ENCODE results near the gene NBAS.

NBAS gene

GRCh38 chr2:15243762-15244161 is 317.4 kb downstream of the NBAS start:
- H3K27me3 ChIP-seq (ENCODE audit: control insufficient read depth in 1 of 2, insufficient read depth in 2 of 2, low read length in 2 of 2): no peaks in the 10 kb centered on the region
- no peaks in the 10 kb centered on the region for H3K36me3 ChIP-seq (ENCODE audit: insufficient read depth, low read length)
- H3K27ac ChIP-seq (ENCODE audit: low read depth, low read length): no peak overlapping the region
- H3K4me3 ChIP-seq (ENCODE audit: low read depth in 1 of 2, low read length in 2 of 2): no peak overlapping the region
- H3K4me1 ChIP-seq (ENCODE audit: insufficient read depth, low read length): no peaks in the 10 kb centered on the region
- H3K9me3 ChIP-seq (ENCODE audit: low read length): no peaks in the 10 kb centered on the region
- H3K9ac ChIP-seq (ENCODE audit: low read length): no peak overlapping the region

GRCh38 chr2:15242936-15243461 is 318.1 kb downstream of the NBAS start:
- H3K9me3 ChIP-seq (ENCODE audit: low read length): no peaks in the 10 kb centered on the region

GRCh38 chr2:15241929-15242328 is 319.2 kb downstream of the NBAS start:
- Histone ChIP-seq H3K27me3 (ENCODE audit: control insufficient read depth in 1 of 2, insufficient read depth in 2 of 2, low read length in 2 of 2) (no peaks in the 10 kb centered on the region), H3K4me3 (ENCODE audit: low read depth in 1 of 2, low read length in 2 of 2) (no peak overlapping the region), H3K36me3 (ENCODE audit: insufficient read depth, low read length) (no peaks in the 10 kb centered on the region), H3K27ac (ENCODE audit: low read depth, low read length) (no peak overlapping the region), H3K9ac (ENCODE audit: low read length) (no peak overlapping the region), H3K4me1 (ENCODE audit: insufficient read depth, low read length) (no peaks in the 10 kb centered on the region), H3K9me3 (ENCODE audit: low read length) (no peaks in the 10 kb centered on the region)

More at GRCh38 chr2:15242936-15243461, 318.1 kb downstream of the NBAS start:
- no peak overlapping the region for H3K4me3 ChIP-seq (ENCODE audit: low read depth in 1 of 2, low read length in 2 of 2)
- H3K27ac ChIP-seq (ENCODE audit: low read depth, low read length): no peak overlapping the region
- H3K4me1 ChIP-seq (ENCODE audit: insufficient read depth, low read length): no peaks in the 10 kb centered on the region
- H3K36me3 ChIP-seq (ENCODE audit: insufficient read depth, low read length): no peaks in the 10 kb centered on the region
- no peaks in the 10 kb centered on the region for H3K27me3 ChIP-seq (ENCODE audit: control insufficient read depth in 1 of 2, insufficient read depth in 2 of 2, low read length in 2 of 2)
- H3K9ac ChIP-seq (ENCODE audit: low read length): no peak overlapping the region

- Histone ChIP-seq H3K9me3 (ENCODE audit: low read length) (no peaks in the 10 kb centered on the region), H3K4me1 (ENCODE audit: insufficient read depth, low read length) (no peaks in the 10 kb centered on the region), H3K9ac (ENCODE audit: low read length) (no peak overlapping the region), H3K27me3 (ENCODE audit: control insufficient read depth in 1 of 2, insufficient read depth in 2 of 2, low read length in 2 of 2) (no peaks in the 10 kb centered on the region), H3K36me3 (ENCODE audit: insufficient read depth, low read length) (no peaks in the 10 kb centered on the region), H3K27ac (ENCODE audit: low read depth, low read length) (no peak overlapping the region), H3K4me3 (ENCODE audit: low read depth in 1 of 2, low read length in 2 of 2) (no peak overlapping the region)
These were observed 319.9 kb downstream of the NBAS start for GRCh38 chr2:15241201-15241600.

GRCh38 chr2:15238028-15238427 is 323.1 kb downstream of the NBAS start:
- Histone ChIP-seq H3K27me3 (ENCODE audit: control insufficient read depth in 1 of 2, insufficient read depth in 2 of 2, low read length in 2 of 2) (no peaks in the 10 kb centered on the region), H3K27ac (ENCODE audit: low read depth, low read length) (no peak overlapping the region), H3K9ac (ENCODE audit: low read length) (no peak overlapping the region), H3K4me3 (ENCODE audit: low read depth in 1 of 2, low read length in 2 of 2) (no peak overlapping the region), H3K4me1 (ENCODE audit: insufficient read depth, low read length) (no peaks in the 10 kb centered on the region), H3K9me3 (ENCODE audit: low read length) (no peaks in the 10 kb centered on the region), H3K36me3 (ENCODE audit: insufficient read depth, low read length) (peaks cover 8% of the 10 kb centered on the region)

- no peaks in the 10 kb centered on the region for H3K4me1 ChIP-seq (ENCODE audit: insufficient read depth, low read length)
- no peak overlapping the region for H3K9ac ChIP-seq (ENCODE audit: low read length)
- H3K27me3 ChIP-seq (ENCODE audit: control insufficient read depth in 1 of 2, insufficient read depth in 2 of 2, low read length in 2 of 2): no peaks in the 10 kb centered on the region
- no peak overlapping the region for H3K4me3 ChIP-seq (ENCODE audit: low read depth in 1 of 2, low read length in 2 of 2)
- no peaks in the 10 kb centered on the region for H3K9me3 ChIP-seq (ENCODE audit: low read length)
- no peak overlapping the region for H3K27ac ChIP-seq (ENCODE audit: low read depth, low read length)
- peaks cover 14% of the 10 kb centered on the region for H3K36me3 ChIP-seq (ENCODE audit: insufficient read depth, low read length)
These were observed 330.4 kb downstream of the NBAS start for GRCh38 chr2:15230599-15231192.

GRCh38 chr2:15226661-15227060 is 334.5 kb downstream of the NBAS start:
- Histone ChIP-seq H3K4me1 (ENCODE audit: insufficient read depth, low read length) (no peaks in the 10 kb centered on the region), H3K36me3 (ENCODE audit: insufficient read depth, low read length) (no peaks in the 10 kb centered on the region), H3K27ac (ENCODE audit: low read depth, low read length) (no peak overlapping the region)

GRCh38 chr2:15225131-15225530 is 336.0 kb downstream of the NBAS start:
- no peaks in the 10 kb centered on the region for H3K4me1 ChIP-seq (ENCODE audit: insufficient read depth, low read length)
- no peaks in the 10 kb centered on the region for H3K9me3 ChIP-seq (ENCODE audit: low read length)
- H3K27me3 ChIP-seq (ENCODE audit: control insufficient read depth in 1 of 2, insufficient read depth in 2 of 2, low read length in 2 of 2): no peaks in the 10 kb centered on the region
- no peaks in the 10 kb centered on the region for H3K36me3 ChIP-seq (ENCODE audit: insufficient read depth, low read length)
- no peak overlapping the region for H3K4me3 ChIP-seq (ENCODE audit: low read depth in 1 of 2, low read length in 2 of 2)
- H3K9ac ChIP-seq (ENCODE audit: low read length): no peak overlapping the region
- H3K27ac ChIP-seq (ENCODE audit: low read depth, low read length): no peak overlapping the region

More at GRCh38 chr2:15226661-15227060, 334.5 kb downstream of the NBAS start:
- no peaks in the 10 kb centered on the region for H3K9me3 ChIP-seq (ENCODE audit: low read length)
- H3K4me3 ChIP-seq (ENCODE audit: low read depth in 1 of 2, low read length in 2 of 2): no peak overlapping the region
- H3K9ac ChIP-seq (ENCODE audit: low read length): no peak overlapping the region
- H3K27me3 ChIP-seq (ENCODE audit: control insufficient read depth in 1 of 2, insufficient read depth in 2 of 2, low read length in 2 of 2): no peaks in the 10 kb centered on the region

GRCh38 chr2:15224641-15225040 is 336.5 kb downstream of the NBAS start:
- Histone ChIP-seq H3K9ac (ENCODE audit: low read length) (no peak overlapping the region), H3K27me3 (ENCODE audit: control insufficient read depth in 1 of 2, insufficient read depth in 2 of 2, low read length in 2 of 2) (no peaks in the 10 kb centered on the region), H3K9me3 (ENCODE audit: low read length) (no peaks in the 10 kb centered on the region), H3K4me3 (ENCODE audit: low read depth in 1 of 2, low read length in 2 of 2) (no peak overlapping the region), H3K4me1 (ENCODE audit: insufficient read depth, low read length) (no peaks in the 10 kb centered on the region), H3K27ac (ENCODE audit: low read depth, low read length) (no peak overlapping the region), H3K36me3 (ENCODE audit: insufficient read depth, low read length) (no peaks in the 10 kb centered on the region)

GRCh38 chr2:15223887-15224286 is 337.2 kb downstream of the NBAS start:
- Histone ChIP-seq H3K9ac (ENCODE audit: low read length) (no peak overlapping the region), H3K9me3 (ENCODE audit: low read length) (no peaks in the 10 kb centered on the region), H3K36me3 (ENCODE audit: insufficient read depth, low read length) (no peaks in the 10 kb centered on the region), H3K4me3 (ENCODE audit: low read depth in 1 of 2, low read length in 2 of 2) (no peak overlapping the region), H3K27ac (ENCODE audit: low read depth, low read length) (no peak overlapping the region), H3K27me3 (ENCODE audit: control insufficient read depth in 1 of 2, insufficient read depth in 2 of 2, low read length in 2 of 2) (no peaks in the 10 kb centered on the region), H3K4me1 (ENCODE audit: insufficient read depth, low read length) (no peaks in the 10 kb centered on the region)

GRCh38 chr2:15222856-15223255 is 338.3 kb downstream of the NBAS start:
- H3K4me3 ChIP-seq (ENCODE audit: low read depth in 1 of 2, low read length in 2 of 2): no peak overlapping the region
- H3K9ac ChIP-seq (ENCODE audit: low read length): no peak overlapping the region
- peaks cover 7% of the 10 kb centered on the region for H3K36me3 ChIP-seq (ENCODE audit: insufficient read depth, low read length)

GRCh38 chr2:15220603-15221002 is 340.5 kb downstream of the NBAS start:
- Histone ChIP-seq H3K27me3 (ENCODE audit: control insufficient read depth in 1 of 2, insufficient read depth in 2 of 2, low read length in 2 of 2) (no peaks in the 10 kb centered on the region), H3K36me3 (ENCODE audit: insufficient read depth, low read length) (peaks cover 7% of the 10 kb centered on the region), H3K9me3 (ENCODE audit: low read length) (no peaks in the 10 kb centered on the region), H3K9ac (ENCODE audit: low read length) (no peak overlapping the region), H3K27ac (ENCODE audit: low read depth, low read length) (no peak overlapping the region), H3K4me3 (ENCODE audit: low read depth in 1 of 2, low read length in 2 of 2) (no peak overlapping the region), H3K4me1 (ENCODE audit: insufficient read depth, low read length) (no peaks in the 10 kb centered on the region)

More at GRCh38 chr2:15222856-15223255, 338.3 kb downstream of the NBAS start:
- Histone ChIP-seq H3K4me1 (ENCODE audit: insufficient read depth, low read length) (no peaks in the 10 kb centered on the region), H3K9me3 (ENCODE audit: low read length) (no peaks in the 10 kb centered on the region), H3K27me3 (ENCODE audit: control insufficient read depth in 1 of 2, insufficient read depth in 2 of 2, low read length in 2 of 2) (no peaks in the 10 kb centered on the region), H3K27ac (ENCODE audit: low read depth, low read length) (no peak overlapping the region)
